Glomerular visceral epithelial cell (primary cell): ENCODE results near the gene KCNN2.
"Not testable (repeated sequence)": the region's sequence is repeated elsewhere in the genome, so short reads cannot be mapped to it uniquely, and the experiment has no call there.

ENCODE experiments used
- DNase-seq: peaks from one replicate; pipeline ENCODE4 v3.0.0-alpha.2; 2016; ENCODE audit errors: extremely low spot score

The KCNN2 gene

GRCh38 chr5:114419959-114420358, 58.1 kb downstream of the KCNN2 start:
- no peak for DNase-seq

GRCh38 chr5:114427204-114427603, 65.3 kb downstream of the KCNN2 start:
- DNase-seq: no peak

GRCh38 chr5:114430532-114430931, 68.7 kb downstream of the KCNN2 start:
- no peak for DNase-seq

GRCh38 chr5:114432684-114433083, 70.8 kb downstream of the KCNN2 start:
- DNase-seq: not testable (repeated sequence)

GRCh38 chr5:114434396-114435219, 72.7 kb downstream of the KCNN2 start:
- DNase-seq: no peak

GRCh38 chr5:114435220-114435481, 73.3 kb downstream of the KCNN2 start:
- DNase-seq: no peak

GRCh38 chr5:114435885-114436299, 74.0 kb downstream of the KCNN2 start:
- DNase-seq: no peak

GRCh38 chr5:114437936-114438335, 76.1 kb downstream of the KCNN2 start:
- DNase-seq: no peak

GRCh38 chr5:114438471-114438870, 76.6 kb downstream of the KCNN2 start:
- no peak for DNase-seq

GRCh38 chr5:114447084-114447773, 85.4 kb downstream of the KCNN2 start:
- no peak for DNase-seq

GRCh38 chr5:114448481-114448880, 86.6 kb downstream of the KCNN2 start:
- no peak for DNase-seq

GRCh38 chr5:114449860-114450421, 88.1 kb downstream of the KCNN2 start:
- peak; percentile 24 for DNase-seq

- no peak for DNase-seq
Measured at GRCh38 chr5:114450437-114450836, 88.6 kb downstream of the KCNN2 start.

GRCh38 chr5:114458726-114459125, 96.9 kb downstream of the KCNN2 start:
- no peak for DNase-seq

- DNase-seq: no peak
Measured at GRCh38 chr5:114467171-114467570, 105.3 kb downstream of the KCNN2 start.

GRCh38 chr5:114467729-114468128, 105.9 kb downstream of the KCNN2 start:
- no peak for DNase-seq

GRCh38 chr5:114469372-114469771, 107.5 kb downstream of the KCNN2 start:
- no peak for DNase-seq

- DNase-seq: no peak
Measured at GRCh38 chr5:114471529-114471928, 109.7 kb downstream of the KCNN2 start.

- DNase-seq: no peak
Measured at GRCh38 chr5:114473541-114473940, 111.7 kb downstream of the KCNN2 start.

- no peak for DNase-seq
Measured at GRCh38 chr5:114477816-114478334, 116.0 kb downstream of the KCNN2 start.

GRCh38 chr5:114500756-114501155, 138.9 kb downstream of the KCNN2 start:
- DNase-seq: no peak

GRCh38 chr5:114504560-114504959, 142.7 kb downstream of the KCNN2 start:
- no peak for DNase-seq

GRCh38 chr5:114524221-114524620, 162.4 kb downstream of the KCNN2 start:
- DNase-seq: no peak
